Right hindlimb (tissue), 1 donor: ENCODE measurements around the gene USP24.

ENCODE experiments used
- DNase-seq: peaks from one replicate; pipeline ENCODE4 v3.0.0-alpha.2; 2018

Gene USP24

DNA sequence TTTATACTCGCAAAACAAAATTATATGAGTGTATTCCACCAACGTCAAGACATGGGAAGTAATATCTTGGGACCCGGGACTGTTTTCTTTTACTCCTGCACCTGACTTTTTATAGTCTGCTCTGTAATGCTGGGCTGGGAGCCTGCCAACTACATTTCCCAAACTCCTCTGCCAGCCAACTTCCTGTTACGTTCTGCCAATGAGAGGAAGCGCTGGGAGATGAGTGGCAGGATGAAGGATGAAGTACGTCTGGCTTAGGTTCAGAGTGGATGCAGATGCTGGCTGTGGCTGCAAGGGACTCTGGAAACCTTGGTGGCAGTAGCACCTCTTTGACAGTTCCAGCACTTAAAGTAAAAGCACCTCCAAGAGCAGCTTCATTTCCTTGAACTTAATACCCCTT lies 59.6 kb downstream of the USP24 start:
- DNase-seq, result peak; percentile 24

DNA sequence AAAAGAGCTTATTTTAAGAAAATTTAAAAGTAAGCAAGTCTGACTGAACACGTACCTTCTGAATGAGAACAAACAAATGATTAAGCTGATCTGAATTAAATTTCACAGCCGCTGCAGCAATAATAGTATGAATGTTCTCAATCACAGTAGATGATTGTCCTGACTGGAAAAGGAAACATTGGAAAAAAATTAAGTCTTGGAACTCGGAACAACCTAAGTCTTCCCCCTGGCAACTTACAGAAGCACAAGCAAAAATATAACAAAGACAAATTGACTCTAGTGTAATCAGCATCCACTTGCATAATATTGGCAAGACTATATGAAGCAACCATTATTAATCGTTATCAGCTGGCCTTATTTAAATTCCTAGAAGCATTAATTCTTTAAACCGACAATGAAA lies 60.5 kb downstream of the USP24 start:
- no peak for DNase-seq

DNA sequence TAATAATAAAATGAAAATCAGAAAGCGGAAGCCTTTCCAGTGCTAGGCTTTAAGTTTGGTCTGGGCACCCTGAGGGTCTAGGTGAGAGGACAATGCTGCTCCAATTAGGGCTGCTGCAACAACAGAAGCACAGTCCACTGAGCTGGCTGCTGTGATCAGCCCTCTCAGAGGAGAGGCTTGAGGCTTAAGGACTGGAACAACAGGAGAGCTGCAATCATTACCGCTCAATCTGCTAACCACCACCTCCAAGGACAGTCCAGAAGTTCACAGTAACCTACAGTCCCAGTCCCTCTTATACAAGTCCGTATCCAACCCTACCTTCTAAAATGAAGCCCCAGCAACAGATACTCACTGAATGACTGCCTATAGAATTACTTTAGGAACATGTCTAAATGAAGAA lies 62.1 kb downstream of the USP24 start:
- no peak for DNase-seq

DNA sequence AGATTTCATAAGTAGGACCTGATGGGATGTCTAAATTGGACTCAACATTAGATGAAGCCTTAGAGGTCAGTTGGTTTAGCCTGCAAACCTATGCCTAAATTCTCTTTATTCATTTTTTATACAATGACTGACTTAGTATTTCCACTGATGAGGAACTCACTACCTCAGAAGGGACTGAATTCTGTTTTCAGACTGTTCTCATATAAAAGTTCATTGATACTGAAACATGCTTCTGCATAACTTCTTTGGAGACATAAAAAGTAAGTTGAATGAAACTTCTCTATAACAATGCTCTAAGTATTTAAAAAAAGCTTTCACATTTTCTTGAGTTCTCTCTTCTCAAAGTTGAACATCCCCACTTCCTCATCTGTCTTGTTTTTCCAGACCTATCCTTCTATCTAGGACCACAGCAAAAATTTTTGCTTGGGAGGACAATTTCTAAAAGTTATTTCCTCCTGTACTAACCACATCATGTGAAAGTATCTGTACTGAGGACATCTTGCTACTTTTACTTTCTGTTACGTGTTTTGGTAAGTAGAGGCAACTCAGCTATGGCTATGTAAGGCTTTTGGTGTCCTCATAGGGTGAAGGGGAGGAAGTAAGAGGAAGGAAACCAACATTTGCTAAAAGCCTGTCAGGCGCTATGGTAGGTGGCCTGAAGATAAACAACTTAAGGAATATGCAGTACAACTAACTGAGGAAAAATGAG lies 64.1 kb downstream of the USP24 start:
- no peak for DNase-seq

DNA sequence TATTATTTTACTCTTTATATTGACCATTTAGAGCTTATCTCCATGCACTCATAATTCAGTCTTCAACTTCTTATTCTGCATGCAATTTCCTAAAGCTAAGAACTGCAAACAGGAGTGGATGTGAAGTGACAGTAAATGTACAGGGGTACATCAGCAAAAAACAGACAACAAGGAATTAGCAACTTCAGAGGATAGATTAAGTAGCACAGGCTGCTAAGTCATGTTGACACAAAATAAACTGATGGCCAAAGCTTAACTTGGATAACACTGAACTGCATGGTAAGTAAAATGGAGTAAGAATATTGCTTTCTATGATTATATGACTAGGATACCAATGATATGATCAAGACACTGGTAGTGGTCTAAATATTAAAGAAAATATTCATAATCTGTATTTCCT lies 66.5 kb downstream of the USP24 start:
- DNase-seq, result no peak

DNA sequence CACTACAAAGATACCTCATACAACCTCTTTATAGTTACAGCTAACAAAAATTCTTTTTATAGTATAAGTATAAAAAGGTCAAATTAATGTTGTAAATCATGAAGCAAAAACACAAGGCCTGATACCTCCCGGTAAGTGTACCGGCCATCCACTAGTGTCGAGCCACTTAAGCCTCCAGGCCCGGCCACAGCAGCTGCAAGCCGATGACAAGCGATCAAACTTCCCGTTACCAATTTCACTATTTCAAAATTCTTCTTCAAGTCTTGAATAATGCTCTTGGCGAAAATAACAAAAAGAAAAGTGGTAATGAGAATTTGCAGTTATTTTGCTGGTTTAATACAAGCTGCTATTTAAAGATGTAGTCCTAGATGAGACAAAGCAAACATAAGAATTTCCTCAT lies 67.6 kb downstream of the USP24 start:
- no peak for DNase-seq

DNA sequence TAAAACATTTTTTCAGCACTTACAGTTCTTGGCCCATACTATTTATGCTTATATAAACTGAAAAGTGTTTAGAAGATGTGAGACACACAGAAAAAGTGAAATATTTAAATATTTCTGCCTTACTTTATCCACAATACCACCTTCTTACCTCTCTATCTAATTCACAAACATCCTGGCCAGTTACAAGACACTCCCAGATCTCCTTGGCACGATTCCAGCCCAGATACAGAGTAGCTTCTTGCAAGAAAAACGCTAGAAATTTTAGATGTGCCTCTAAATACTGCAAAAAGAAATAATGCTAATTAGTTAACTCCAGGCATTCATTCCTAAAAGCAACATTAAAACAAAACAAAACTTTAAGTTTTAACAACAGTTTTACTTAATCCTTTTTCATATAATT lies 68.4 kb downstream of the USP24 start:
- no peak for DNase-seq

DNA sequence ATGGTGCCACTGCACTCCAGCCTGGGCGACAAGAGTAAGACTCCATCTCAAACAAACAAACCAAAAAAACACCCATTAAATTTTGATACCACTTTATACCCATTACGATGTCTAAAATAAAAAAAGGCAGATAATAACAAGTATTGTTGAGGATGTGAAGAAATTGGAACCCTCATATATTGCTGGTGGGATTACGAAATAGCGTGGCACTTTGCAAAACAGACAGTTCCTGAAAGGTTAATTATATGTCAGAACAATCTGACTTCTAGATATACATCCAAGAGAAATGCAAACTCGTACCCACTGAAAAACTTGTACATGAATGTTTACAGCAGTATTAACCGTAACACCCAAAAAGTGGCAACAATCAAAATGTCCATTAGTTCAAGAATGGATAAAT lies 70.3 kb downstream of the USP24 start:
- no peak for DNase-seq

DNA sequence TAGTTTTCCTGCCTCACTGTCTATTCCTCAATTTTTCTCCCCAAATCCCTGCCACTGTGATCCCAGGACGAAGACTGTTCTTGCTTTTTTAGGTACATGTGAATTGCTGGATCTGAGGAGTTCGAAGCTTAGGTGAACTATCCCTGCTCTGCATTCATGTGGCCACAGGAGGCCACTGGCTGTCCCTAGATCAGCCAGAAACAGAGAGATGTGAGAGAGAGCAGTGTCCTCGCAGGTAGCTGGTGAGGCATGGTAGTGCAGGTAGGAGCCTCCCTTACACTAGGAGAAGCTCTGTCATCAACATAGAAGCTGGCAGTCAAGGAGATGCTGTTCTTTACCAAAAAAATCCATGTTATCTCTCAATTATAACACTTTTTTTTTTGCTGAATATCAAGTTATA lies 71.5 kb downstream of the USP24 start:
- no peak for DNase-seq

DNA sequence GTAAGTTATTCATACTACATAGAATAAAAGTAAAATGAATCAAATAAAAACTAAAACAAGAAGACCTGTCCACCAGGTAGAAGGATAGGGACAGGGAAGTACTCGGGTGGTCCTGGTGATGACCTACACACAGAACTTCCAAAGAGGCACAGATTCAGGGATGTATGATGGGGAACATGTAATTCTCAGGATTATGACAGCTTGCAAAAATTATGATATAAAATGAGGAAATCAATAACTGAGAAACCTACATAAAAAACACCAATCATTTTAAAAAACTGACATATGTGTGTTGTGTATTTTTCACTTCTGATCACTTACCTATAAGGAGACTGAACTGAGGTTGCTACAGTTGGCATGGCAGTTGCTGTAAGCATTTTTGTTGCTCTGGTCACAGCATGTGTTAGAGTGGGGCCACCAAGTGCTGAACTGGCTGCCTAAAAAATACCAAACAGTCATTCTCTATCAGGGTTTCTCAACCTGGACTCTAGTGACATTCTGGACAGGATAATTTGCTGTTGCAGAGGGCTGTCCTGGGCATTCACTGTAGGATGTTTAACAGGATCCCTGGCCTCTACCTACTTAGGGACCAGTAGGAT lies 73.8 kb downstream of the USP24 start:
- no peak for DNase-seq

DNA sequence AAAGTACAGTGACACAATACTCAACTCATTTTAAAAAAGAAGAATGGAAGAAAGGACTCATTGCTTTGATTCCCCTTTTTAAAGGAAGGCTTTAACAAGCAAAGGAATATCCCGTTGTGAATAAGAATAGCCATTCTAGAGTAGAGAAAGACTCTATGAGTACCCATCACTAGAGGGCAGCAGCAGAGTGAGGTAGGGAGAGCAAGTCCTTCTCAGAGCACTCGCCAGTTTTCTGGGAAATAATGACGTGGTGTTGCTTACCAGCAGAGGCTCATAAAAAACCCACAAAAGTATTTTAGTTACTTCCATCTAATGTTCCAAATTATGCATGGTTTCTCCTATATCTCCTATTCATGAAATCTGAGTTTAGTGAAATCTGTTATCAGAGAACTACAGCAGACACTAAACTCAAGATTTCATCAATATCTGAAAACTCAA lies 74.6 kb downstream of the USP24 start:
- DNase-seq, result peak; percentile 78

DNA sequence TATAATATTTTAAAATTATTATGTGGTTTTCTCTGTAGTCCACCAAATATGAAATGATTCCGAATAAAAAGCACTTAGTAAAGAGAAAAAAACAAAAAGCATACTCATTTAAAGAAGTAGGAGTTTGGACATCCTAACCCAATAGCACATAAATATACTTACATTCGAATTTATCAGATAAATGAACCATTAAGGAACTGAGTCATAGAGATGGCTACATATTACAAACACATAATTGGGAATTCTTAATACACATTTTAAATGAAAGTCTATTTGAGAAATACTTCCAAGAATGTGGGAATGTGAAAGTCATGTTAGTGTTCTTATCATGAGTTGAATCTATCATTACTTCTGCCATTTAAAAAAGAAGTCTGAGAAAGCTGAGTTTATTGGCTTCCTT lies 75.0 kb downstream of the USP24 start:
- DNase-seq, result no peak

DNA sequence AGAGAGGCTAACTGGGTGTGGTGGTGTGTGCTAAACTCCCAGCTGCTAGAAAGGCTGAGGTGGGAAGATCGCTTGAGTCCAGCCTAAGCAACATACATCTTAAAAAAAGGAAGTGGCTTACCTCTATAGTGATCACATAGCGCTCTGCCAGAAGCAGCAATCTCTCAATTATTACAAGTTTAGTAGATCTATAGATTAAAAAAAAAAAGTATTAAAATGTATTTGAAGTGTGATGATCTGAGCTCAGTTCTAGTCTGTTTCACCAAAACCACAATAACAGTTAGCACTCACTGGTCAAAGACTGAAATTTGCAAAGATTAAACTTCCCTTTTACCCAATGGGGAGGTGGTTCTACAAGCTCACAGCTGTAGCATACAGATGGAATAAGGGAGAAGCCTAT lies 76.3 kb downstream of the USP24 start:
- DNase-seq, result no peak

DNA sequence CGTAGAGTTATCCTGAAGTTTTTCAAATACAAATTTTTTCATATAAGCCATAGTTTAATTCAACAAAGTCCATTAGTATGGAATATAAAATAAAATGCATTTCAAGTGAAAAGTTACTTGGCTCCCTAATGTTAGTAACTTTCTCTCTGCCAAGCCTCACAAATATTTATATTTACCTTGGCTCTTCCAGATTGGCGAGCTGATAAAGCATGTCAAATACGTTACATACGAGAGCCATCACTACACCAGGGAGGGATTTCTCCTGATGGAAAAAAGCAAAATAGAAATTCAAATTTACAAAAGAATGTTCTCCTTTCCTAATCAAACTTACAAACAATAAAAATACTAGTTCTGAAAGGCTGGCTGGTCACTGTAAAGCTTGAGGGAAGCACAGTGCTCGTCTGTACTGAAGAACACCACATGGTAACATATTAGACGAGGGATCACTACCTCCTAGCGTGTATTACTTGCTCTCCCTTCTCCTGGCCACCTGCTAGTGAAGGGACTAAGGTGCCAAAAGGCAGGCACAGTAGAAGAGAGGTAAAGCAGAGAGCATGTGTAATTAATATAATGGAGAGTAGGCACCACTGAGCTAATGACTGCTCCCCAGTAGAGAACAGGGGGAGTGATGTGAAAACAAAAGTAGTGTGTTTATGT lies 80.9 kb downstream of the USP24 start:
- DNase-seq, result no peak

DNA sequence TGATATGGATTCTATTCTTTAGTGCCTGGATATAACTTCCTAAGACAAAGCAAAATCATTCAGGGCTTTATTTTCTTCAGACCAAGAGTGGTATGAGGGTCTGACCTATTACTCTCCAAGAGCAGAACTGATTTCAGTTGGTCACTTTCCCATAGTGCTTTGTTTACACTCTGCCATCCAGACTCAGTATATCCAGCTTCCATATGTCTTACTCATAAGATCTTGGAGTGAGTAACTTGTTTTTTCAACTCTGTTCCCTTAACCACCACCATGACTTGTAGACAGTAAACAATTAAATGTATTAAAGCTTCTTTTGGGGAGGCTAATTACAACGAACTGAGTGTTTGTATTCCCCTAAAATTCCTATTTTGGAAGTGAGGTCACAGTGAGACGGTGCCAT lies 83.4 kb downstream of the USP24 start:
- no peak for DNase-seq

DNA sequence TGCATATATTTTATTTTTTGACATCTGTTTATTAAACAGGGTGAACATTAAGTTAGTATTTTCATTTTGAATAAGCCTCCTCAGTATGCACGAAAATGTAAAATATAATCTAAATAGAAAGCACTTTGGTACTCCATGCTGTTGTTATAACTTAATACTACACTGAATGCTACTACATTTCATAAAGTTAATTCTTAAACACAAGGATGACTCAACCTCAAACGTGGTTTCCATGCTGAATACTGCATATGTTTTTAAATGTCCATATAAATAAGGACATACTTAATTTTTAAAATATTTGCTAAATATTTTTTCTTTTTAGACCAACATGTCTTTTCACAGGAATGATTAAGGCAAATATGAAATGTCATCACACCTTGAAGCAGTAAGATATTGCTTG lies 83.9 kb downstream of the USP24 start:
- DNase-seq, result no peak

DNA sequence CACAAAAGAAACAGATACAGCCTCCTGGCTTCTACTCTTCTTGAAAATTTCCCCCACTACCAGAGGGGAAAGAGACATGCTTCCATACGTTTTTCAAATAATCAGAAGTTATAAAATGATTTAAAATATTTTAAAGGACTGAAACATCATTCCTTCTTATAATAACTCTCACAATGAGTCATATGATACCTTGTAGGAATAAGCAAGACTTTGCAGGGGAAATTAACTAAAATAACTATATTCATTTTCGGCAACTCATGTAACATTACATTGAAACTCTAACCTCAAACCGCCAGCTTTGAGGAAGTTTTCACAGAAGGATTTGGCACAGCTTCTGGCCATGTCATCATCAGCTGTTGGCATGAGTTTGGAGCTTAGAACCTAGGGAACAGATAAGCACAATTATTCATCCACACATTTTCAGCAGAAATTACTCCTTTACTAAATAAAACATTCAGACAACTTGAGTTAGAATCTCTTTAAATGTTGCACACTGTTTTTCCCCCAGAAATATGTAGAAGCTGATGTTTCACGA lies 85.9 kb downstream of the USP24 start:
- no peak for DNase-seq

DNA sequence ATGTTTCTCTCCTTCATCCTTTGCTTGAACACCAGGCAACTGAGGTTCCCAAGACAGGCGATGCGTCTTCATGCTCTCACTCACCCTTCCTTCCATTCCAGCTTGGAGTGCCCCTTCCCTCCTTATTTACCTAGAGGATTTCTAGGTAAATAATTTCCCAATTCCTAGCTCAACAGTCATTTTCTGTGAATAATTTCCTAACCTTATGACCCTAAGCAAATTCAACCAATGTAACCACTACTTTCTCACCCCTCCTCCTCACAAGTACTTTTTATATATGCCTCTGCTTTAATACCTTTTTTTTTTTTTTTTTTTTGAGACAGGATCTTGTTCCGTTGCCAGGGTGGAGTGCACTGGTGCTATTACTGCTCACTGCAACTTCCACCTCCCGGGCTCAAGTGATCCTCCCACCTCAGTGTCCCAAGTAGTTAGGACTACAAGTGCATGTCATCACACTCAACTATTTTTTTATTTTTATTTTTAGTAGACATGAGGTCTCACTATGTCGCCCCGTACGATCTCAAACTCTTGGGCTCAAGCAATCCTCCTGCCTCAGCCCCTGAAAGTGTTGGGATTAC lies 86.7 kb downstream of the USP24 start:
- DNase-seq, result no peak

DNA sequence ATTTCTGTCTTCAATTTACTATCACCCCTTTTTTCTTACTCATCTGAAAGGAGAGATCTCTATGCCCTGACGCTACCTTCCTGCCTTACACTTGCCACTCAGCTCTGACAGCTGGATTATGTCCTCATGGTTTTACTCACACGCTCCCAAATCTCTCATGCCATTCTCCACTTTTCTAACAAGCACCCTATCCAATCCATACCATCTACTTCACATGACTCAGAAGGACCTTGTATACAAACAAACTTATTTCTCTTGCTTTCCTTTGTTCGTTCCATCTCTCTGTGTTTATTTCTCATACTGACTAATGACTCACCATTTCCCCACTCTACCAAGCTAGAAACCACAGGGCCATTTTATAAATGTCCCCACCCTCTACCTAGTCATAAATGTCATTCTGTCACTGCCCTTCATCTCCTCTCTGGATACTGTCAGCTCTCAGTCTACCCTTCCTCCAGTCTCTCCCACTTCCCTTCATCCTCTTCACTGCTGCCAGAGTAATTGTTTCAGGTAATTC lies 87.3 kb downstream of the USP24 start:
- no peak for DNase-seq

DNA sequence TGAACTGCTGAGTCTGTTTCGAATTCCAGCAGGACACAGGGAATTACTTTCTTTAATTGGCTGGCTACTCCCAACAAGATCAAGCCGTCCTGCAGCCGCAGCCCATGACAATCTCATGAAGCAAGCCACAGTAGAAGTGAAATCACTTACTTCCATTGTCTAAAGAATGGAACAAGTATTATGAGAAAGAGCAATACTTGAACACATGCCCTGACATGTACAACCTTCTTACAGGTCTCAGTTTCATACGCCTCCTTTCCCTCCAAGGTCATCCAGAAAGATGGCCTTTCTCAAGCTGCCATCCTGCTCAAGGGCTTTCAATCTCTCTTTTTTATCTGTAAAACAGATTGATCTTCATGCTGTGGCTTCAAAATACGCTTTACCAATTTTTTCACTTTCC lies 90.7 kb downstream of the USP24 start:
- DNase-seq, result no peak

DNA sequence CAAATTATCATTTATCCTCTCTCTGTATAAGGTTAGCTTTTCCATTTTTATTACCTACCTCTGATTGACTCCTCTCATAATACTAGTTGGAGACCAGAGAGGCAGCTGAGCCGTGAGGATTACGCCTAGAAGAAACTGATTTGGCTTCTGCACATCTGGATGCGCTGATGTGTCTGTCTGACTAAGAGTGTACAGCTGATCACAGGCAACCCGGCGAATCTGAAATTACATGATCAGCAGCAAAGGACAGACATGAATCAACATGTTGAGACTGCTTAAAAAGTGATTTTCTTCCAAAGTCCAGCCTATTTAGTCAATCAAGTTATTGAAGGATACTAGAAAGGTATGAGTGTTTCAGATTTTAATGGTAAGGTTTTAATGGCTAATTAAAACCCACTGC lies 94.6 kb downstream of the USP24 start:
- DNase-seq, result no peak

DNA sequence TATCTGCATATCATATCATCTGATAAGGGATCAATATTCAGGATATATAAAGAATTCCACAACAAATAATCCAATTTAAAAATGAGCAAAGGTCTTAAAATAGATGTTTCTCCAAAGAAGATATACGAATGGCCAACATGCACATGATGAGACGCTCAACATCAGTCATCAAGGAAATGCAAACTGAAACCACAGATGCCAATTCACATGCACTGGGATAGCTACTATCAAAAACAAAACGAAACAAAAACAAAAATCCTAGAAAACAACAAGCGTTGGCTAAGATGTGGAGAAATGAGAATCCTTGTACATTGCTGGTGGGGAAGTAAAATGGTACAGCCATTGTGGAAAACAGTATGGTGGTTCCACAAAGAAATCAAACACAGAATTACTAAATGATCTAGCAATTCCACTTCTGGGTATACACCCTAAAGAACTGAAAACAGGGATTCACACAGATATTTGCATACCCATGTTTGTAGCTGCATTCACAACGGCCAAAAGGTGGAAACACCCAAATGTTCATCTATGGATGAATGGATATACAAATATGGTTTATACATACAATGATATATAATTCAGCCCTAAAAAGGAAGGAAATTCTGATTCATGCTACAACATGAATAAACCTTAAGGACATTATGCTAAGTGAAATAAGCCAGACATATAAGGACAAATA lies 96.4 kb downstream of the USP24 start:
- DNase-seq, result no peak

DNA sequence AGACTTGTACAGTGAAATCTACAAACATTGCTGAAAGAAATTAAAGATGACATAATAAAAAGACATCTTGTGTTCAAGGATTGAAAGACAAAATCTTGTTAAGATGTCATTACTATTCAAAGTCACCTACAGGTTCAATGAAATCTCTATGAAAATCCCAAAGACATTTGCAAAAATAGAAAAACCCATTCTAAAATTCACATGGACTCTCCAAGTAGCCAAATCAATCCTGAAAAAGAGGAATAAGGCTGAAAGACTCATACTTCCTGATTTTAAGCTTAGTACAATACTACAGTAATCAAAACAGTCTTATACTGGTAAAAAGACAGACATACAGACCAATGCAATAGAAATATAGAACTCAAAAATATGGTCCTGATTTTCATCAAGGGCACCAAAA lies 97.2 kb downstream of the USP24 start:
- DNase-seq, result no peak
